ENCODE data around the gene LDHAL6B. TPM values are rescaled to one million over a fixed set of nuclear protein-coding genes. Genes with fewer than 3 reads are reported as not detected.

LDHAL6B gene
- polyA plus RNA-seq, 1 donor (not counting 4 experiments of a cell fraction or from before 2014, with no cell fraction given) = not detected

DNA sequence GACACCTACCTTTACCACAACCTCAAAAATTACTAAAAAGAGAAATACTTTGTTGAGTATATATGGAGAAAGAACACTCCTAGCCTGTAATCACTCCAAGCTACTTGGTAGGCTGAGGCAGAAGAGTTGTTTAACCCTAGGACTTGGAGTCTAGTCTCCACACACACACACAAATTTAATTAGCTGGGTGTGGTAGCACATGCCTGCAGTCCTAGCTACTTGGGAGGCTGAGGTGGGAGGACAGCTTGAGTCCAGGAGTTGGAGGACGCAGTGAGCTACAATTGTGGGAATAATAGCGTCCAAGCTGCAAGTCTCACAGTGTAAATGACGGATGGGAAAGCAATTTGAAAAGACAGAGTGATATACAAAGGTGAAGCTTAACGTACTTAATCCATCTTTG, 50.5 kb downstream of the LDHAL6B start:
- dilution Hi-C loops (cut with MboI; ENCODE audit: extremely low pct_ligation_motif_present, low sequenced_read_pairs) = no loop called here
- DNase-seq (ENCODE audit: low read depth, low spot score) = no peak
- Histone ChIP-seq H3K9ac (ENCODE audit: control insufficient read depth, extremely low read depth, insufficient read depth, low read length) (peak overlapping the region; percentile 37), H4K20me1 (ENCODE audit: control insufficient read depth, extremely low read depth, insufficient read depth, low read length) (no peaks in the 10 kb centered on the region), H3K27me3 (ENCODE audit: control insufficient read depth, extremely low read depth, insufficient read depth, low read length) (no peaks in the 10 kb centered on the region), H3K9me1 (ENCODE audit: control insufficient read depth, extremely low read depth, insufficient read depth, low read length) (no peaks in the 10 kb centered on the region), H3K36me3 (ENCODE audit: control insufficient read depth in 2 of 2, extremely low read depth in 1 of 2, insufficient read depth in 2 of 2, low read length in 2 of 2) (peaks cover 15 to 33% of the 10 kb centered on the region in 2 experiments), H3K9me3 (ENCODE audit: control insufficient read depth, low read depth, low read length) (no peaks in the 10 kb centered on the region), H3K79me2 (ENCODE audit: control insufficient read depth, insufficient read depth, low read length) (peaks cover 17% of the 10 kb centered on the region), H2AFZ (ENCODE audit: control insufficient read depth, low read length) (no peak overlapping the region), H3K4me2 (ENCODE audit: control insufficient read depth, extremely low read depth, insufficient read depth, low read depth, low read length) (peak overlapping the region; percentile 73), H3K4me1 (ENCODE audit: control insufficient read depth, extremely low read depth, insufficient read depth, low read length) (peaks cover 23% of the 10 kb centered on the region), H3K4me3 (ENCODE audit: control insufficient read depth in 2 of 3, extremely low read depth in 1 of 3, insufficient read depth in 2 of 3, low read depth in 1 of 3, low read length in 3 of 3) (no peak overlapping the region), H3K27ac (ENCODE audit: control insufficient read depth, insufficient read depth, low read length) (peak overlapping the region; percentile 70)
- no peak for FAIRE-seq
- no peak for TF ChIP-seq EZH2 (IDR thresholded peaks at IDR 0.05; ENCODE audit: low read length)
- TF ChIP-seq, protein P1, sequence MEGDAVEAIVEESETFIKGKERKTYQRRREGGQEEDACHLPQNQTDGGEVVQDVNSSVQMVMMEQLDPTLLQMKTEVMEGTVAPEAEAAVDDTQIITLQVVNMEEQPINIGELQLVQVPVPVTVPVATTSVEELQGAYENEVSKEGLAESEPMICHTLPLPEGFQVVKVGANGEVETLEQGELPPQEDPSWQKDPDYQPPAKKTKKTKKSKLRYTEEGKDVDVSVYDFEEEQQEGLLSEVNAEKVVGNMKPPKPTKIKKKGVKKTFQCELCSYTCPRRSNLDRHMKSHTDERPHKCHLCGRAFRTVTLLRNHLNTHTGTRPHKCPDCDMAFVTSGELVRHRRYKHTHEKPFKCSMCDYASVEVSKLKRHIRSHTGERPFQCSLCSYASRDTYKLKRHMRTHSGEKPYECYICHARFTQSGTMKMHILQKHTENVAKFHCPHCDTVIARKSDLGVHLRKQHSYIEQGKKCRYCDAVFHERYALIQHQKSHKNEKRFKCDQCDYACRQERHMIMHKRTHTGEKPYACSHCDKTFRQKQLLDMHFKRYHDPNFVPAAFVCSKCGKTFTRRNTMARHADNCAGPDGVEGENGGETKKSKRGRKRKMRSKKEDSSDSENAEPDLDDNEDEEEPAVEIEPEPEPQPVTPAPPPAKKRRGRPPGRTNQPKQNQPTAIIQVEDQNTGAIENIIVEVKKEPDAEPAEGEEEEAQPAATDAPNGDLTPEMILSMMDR (optimal IDR thresholded peaks at IDR 0.05 in 1 of 3, IDR thresholded peaks at IDR 0.05 in 1 of 3, conservative IDR thresholded peaks at IDR 0.05 in 1 of 3; ENCODE audit: extremely low read depth in 1 of 3, insufficient read depth in 2 of 3, low read length in 3 of 3) = no peak

Small RNA genes within 50 kb of the gene (small RNA-seq; reads per million reads assigned to genes)
- gene MIR2116 (ENCODE audit: insufficient read length in 3 of 3, low read depth in 3 of 3, low replicate concordance in 1 of 3) (0.47 to 4.0 (median 1.8) reads per million in 3 experiments), gene RNU4-80P (ENCODE audit: insufficient read length in 3 of 3, low read depth in 3 of 3, low replicate concordance in 1 of 3) (0 reads per million in 3 experiments)

Other genes with a start within 250 kb of the LDHAL6B start
- 20.4 to 31.2 TPM (median 27.4 TPM) in 3 replicates for gene RNF111, start 219.2 kb upstream of the LDHAL6B start, polyA plus RNA-seq
- gene CCNB2, start 101.7 kb upstream of the LDHAL6B start, polyA plus RNA-seq = 5.5 to 36.9 TPM (median 32.4 TPM) in 3 replicates
- gene MYO1E, start 166.0 kb downstream of the LDHAL6B start, polyA plus RNA-seq = 74.6 to 213 TPM (median 117 TPM) in 3 replicates
- 0.50 to 0.84 TPM (median 0.58 TPM) in 3 replicates for gene FAM81A, start 231.3 kb downstream of the LDHAL6B start, polyA plus RNA-seq

Measured in keratinocyte (primary cell).